Activated CD4-positive, alpha-beta T cell treated with anti-CD3 and anti-CD28 coated beads, Interleukin-2, amount 50 U/mL, for 48 hours (primary cell): Measurements from ENCODE around the gene SCAMP2.
A peak's percentile ranks its signal among the peaks of the same experiment; 100 is the strongest.
"Not testable (repeated sequence)": the region's sequence is repeated elsewhere in the genome, so short reads cannot be mapped to it uniquely, and the experiment has no call there.

Source experiments
- DNase-seq, 2 experiments: peaks; one replicate each; pipeline ENCODE4 v3.0.0-alpha.2; 2020

The SCAMP2 gene, protein sequence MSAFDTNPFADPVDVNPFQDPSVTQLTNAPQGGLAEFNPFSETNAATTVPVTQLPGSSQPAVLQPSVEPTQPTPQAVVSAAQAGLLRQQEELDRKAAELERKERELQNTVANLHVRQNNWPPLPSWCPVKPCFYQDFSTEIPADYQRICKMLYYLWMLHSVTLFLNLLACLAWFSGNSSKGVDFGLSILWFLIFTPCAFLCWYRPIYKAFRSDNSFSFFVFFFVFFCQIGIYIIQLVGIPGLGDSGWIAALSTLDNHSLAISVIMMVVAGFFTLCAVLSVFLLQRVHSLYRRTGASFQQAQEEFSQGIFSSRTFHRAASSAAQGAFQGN

GRCh38 chr15:74873036-74873755, at the start of gene SCAMP2:
TSS of gene SCAMP2 (minus strand) at chr15:74873365. CDS start at chr15:74873255, 110 bp downstream.
- peak; percentile 90 to 92 for DNase-seq

DNA sequence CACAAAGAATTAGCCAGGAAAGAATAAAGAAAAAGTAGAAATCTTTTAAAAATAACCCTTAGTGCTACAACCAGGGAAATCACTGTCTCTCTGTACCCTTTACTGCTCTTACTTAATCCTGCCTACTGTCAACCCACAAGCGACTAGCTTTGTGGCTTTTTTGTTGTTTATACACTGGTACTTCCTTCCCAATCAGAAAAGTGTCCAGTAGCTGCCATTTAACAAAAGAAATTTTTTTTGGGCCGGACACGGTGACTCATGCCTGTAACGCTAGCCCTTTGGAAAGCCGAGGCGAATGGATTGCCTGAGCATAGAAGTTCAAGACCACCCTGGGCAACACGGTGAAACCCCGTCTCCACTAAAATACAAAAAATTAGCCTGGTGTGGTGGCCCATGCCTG, 47.3 kb upstream of the SCAMP2 start:
- DNase-seq: no peak

DNA sequence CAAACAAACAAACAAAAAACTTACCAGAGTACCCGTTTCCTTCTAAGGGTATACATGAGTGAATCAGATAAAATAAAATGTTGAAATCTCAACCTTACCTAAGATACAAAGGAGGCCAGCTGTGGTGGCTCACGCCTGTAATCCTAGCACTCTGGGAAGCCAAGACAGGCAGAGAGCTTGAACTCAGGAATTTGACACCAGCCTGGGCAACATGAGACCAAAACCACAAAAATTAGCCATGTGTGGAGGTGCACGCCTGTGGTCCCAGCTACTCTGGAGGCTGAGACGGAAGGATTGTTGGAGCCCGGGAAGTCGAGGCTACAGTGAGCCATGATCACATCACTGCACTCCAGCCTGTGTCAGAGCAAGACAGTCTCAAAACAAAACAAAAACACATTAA, 44.5 kb upstream of the SCAMP2 start:
- DNase-seq: no peak

DNA sequence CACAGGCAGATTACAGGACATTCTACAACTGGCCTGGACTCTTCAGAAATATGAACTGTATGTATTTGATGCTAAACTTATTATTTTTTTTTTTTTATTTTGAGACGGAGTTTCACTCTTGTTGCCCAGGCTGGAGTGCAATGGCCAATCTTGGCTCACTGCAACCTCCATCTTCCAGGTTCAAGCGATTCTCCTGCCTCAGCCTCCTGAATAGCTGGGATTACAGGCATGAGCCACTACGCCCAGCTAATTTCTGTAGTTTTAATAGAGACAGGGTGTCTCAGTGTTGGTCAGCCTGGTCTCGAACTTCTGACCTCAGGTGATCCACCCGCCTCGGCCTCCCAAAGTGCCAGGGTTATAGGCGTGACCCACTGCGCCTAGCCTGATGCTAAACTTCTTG, 40.6 kb upstream of the SCAMP2 start:
- DNase-seq: not testable (repeated sequence)

- no peak for DNase-seq
Measured at GRCh38 chr15:74913041-74913440, 39.9 kb upstream of the SCAMP2 start.

DNA sequence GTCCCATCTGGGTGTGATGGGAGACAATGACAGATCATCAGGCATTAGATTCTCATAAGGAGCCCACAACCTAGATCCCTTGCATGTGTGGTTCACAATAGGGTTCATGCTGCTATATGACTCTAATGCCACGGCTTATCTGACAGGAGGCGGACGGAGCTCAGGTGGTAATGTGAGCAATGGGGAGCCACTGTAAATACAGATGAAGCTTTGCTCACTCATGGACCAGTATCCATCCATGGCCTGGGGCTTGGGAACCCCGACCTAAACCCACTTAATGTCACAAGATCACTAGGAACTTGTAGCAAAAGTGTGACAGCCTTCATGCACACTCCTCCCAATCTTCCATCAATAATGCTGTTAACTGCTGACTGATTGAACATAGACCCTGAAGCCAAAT, 35.5 kb upstream of the SCAMP2 start:
- no peak for DNase-seq

DNA sequence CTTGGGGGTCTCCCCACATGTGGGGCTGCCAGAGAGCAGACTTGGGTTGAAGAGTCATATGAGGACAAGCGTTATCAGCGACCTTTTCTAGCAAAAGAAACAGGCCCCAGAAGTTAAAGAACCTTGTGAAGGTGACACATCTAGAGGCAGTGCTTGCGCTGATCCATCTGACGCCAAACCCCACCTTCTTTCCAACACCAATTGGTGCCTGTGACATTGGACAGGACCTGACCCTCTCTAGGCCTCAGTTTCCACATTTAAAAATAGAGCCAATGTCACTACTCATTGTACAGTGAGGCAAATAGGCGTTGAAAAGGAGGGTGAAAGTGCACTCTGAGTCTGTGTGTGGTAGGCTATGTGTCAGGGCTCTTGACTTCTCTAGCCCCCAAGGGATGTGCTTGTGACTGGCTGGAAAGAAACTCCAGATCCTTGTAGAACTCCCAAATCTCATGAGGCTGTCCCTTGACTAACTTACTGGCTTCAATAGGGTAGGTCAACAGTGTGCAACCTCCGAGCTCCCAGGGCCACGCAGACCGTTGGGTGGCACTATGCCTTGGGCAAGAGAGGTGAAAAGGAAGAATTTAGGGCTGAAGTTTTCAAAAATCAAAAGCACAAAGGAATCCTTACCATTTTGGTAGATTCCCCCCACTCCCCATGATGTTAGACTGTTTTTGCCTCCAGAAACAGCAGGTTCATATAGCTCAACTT, 34.2 kb upstream of the SCAMP2 start:
- no peak for DNase-seq

- peak; percentile 86 to 88 for DNase-seq
Measured at GRCh38 chr15:74906450-74907162, 33.4 kb upstream of the SCAMP2 start, which contains the start of gene FAM219B. TSS of gene FAM219B (minus strand) at chr15:74906851. CDS start at chr15:74906800, 51 bp downstream.

DNA sequence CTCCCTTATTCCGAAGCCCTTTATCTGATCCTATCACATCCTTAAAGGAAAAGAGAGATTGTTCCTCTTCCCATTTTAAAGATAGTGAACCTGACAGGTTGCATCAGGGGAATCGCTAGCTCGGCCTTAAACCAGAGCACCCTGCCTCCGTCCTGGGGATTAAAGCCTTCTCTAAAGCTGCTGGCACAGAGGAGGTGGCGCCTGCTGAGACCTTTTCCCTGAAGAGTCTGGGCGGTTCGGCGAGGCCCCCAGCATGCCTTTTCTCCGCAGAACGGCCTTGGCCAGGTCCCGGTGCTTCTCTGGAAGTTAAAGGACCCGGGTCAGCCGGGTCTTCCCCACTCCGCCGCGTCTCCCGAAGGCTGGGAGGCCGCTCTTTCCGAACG, 32.9 kb upstream of the SCAMP2 start:
- DNase-seq: peak in 1 of 2 experiments; percentile 34

GRCh38 chr15:74904190-74904805, 31.1 kb upstream of the SCAMP2 start:
- DNase-seq: no peak

GRCh38 chr15:74903676-74904075, 30.5 kb upstream of the SCAMP2 start:
- no peak for DNase-seq

- DNase-seq: no peak
Measured at GRCh38 chr15:74902295-74903075, 29.3 kb upstream of the SCAMP2 start.

DNA sequence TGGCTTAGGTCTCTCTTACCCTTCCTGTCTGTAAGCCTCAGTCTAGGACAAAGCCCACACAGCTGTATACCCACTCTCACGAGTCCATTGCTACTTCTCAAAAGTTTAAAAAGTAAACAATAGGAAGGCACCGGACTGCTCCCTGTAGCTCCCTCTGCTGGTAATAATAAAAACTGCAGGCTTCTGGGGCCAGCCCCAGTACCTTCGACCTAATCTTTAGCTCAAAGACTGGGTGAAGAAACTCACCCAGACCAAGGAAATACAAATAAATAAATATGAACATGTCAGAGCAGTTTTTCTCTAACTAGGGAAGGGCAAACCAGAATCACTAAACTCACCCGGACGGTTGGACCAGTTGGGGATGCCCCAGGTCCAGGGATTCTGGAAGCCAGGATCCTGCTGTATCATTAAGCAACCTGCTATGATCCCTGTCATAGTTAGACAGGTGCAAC, 28.5 kb upstream of the SCAMP2 start:
- DNase-seq: peak; percentile 50 to 70

DNA sequence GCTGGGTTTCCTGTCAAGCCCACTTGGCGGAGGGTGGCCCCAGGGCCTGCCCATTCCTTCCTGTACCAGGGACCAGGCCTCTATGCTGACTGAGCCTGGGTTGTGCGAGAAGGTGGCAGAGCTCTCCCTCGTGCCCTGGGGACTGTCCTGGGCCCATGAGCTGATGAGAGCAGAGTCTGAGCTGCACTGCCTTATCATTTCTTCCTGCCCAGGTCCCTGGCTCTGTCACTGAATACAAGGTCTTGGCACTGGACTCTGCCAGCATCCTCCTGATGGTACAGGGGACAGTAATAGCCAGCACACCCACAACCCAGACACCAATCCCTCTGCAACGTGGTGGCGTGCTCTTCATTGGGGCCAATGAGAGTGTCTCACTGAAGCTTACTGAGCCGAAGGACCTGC, 24.1 kb upstream of the SCAMP2 start:
- DNase-seq: no peak

GRCh38 chr15:74896316-74896715, 23.2 kb upstream of the SCAMP2 start:
- DNase-seq: no peak

DNA sequence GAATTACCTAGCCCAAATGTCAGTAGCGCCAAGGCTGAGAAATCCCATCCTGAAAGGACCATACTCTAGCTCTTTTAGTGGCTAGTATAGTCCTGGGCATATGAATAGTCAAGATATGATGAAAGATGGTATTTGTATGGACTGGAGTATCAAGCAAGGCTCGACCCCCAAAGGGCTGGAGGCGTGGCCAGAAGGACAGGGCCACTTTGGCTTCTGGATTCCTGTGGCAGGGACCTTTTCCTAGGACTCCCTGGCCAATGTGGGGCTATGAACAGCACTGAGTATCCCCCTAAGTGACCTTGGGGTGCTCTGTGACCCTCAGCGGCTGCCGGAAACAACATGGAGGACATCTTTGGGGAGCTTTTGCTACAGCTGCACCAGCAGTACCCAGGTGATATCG, 22.7 kb upstream of the SCAMP2 start:
- no peak for DNase-seq

DNA sequence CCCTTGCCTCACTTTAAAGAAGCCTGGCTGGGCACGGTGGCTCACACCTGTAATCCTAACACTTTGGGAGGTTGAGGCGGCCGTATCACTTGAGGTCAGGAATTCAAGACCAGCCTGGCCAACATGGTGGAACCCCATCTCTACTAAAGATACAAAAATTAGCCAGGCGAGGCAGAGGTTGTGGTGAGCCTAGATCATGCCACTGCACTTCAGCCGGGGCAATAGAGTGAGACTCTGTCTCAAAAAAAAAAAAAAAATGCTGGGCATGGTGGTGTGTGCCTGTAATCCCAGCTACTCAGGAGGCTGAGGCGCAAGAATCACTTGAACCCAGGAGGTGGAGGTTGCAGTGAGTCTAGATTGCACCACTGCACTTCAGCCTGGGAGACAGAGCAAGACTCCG, 21.2 kb upstream of the SCAMP2 start:
- DNase-seq: not testable (repeated sequence)

- DNase-seq: no peak
Measured at GRCh38 chr15:74893627-74894026, 20.5 kb upstream of the SCAMP2 start.

GRCh38 chr15:74892931-74893330, 19.8 kb upstream of the SCAMP2 start:
- no peak for DNase-seq

DNA sequence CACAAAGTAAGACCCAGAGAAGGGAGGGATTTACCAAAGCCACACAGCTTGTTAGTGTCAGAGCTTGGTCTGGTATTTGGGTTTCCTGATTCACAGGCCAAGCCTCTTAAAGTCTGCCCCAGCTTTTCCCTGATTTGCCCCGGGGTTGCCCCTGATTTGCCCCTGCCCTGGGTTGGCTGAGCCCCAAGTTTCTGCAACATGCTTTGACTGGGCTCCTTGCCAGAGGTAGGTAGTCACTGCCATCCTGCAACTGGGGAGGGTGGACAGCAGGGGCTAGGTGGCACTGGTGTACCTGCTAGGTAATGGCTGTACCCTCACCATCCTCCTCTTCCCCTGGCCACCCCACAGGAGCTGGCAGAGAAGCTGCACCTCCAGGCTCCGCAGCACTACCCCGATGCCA, 19.1 kb upstream of the SCAMP2 start:
- DNase-seq: no peak

- DNase-seq: no peak
Measured at GRCh38 chr15:74891469-74891868, 18.3 kb upstream of the SCAMP2 start.

- no peak for DNase-seq
Measured at GRCh38 chr15:74890665-74890960, 17.4 kb upstream of the SCAMP2 start.
